ENCODE results near the gene DPP10. TPM values are rescaled to one million over a fixed set of nuclear protein-coding genes. Genes with fewer than 3 reads are reported as not detected.
"Not testable (repeated sequence)": the region's sequence is repeated elsewhere in the genome, so short reads cannot be mapped to it uniquely, and the experiment has no call there.

DPP10 gene
- total RNA-seq, 1 experiment from 2014 or later, result not detected

GRCh38 chr2:114962532-114962931, 520.1 kb downstream of the DPP10 start:
- DNase-seq (ENCODE audit: low read depth), result no peak

- no peak for DNase-seq (ENCODE audit: low read depth)
These were observed 526.4 kb downstream of the DPP10 start for GRCh38 chr2:114968748-114969400.

GRCh38 chr2:115004321-115004720, 561.9 kb downstream of the DPP10 start:
- DNase-seq (ENCODE audit: low read depth), result not testable (repeated sequence)

DNA sequence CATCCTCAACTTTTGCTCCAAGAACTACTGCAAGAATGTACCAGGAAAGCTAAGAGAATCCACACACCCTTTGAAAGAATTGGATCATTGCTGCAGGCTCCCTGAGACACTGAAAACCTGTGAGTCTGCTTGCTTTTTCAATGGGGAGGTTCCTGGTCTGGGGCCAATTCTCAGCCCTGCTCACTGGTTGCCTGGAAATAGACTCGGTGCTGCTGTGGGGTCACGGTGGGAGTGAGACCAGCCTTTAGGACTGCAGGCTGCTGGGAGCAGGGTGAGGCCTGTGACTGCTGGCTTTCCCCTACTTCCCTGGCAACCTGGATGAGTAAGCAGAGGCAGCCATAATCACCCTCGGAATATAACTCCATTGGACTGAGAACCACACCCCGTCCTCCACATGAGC, 569.3 kb downstream of the DPP10 start:
- DNase-seq (ENCODE audit: low read depth), result no peak

GRCh38 chr2:115022013-115022412, 579.6 kb downstream of the DPP10 start:
- not testable (repeated sequence) for DNase-seq (ENCODE audit: low read depth)

DNA sequence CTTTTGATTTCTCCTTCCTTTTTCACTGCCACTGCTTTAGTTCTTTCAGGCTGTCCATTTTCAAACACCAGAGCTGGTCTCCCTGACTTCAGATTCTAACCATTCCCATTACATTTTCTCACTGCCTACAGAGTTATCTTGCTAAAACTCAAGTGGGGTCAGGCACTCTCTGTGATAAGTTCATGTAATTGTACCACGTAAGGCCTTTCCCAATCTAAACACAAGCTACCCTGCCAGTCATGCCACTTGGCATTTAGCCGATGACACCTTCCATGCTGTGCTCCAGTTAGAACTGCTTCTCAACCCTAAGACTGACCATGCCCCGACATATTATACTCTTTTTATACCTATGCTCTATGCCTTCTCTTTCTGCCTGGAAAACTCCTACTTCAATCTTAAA, 592.4 kb downstream of the DPP10 start:
- DNase-seq (ENCODE audit: low read depth), result no peak

- no peak for DNase-seq (ENCODE audit: low read depth)
These were observed 594.4 kb downstream of the DPP10 start for GRCh38 chr2:115036818-115037217.

DNA sequence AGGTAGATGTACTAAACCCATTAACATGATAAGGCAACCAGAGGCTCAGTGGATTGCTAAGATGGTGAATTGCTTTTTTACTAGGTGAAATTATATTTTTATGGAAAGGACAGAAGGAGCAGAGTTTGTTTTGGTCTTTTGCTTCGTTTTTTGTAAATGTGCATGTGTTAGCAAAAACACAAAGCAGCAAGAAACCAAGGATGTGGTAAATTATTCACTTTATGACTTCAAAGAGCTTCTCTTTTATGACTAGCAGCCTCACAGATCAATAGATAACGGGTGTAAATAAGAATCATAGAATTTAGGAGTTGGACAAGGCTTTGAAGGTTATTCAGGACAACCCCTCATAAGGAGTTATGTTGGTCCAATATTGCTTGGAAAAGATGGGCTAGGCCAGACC, 615.0 kb downstream of the DPP10 start:
- DNase-seq (ENCODE audit: low read depth), result no peak

- DNase-seq (ENCODE audit: low read depth), result no peak
These were observed 627.6 kb downstream of the DPP10 start for GRCh38 chr2:115070002-115070401.

GRCh38 chr2:115071534-115071933, 629.1 kb downstream of the DPP10 start:
- DNase-seq (ENCODE audit: low read depth), result no peak

DNA sequence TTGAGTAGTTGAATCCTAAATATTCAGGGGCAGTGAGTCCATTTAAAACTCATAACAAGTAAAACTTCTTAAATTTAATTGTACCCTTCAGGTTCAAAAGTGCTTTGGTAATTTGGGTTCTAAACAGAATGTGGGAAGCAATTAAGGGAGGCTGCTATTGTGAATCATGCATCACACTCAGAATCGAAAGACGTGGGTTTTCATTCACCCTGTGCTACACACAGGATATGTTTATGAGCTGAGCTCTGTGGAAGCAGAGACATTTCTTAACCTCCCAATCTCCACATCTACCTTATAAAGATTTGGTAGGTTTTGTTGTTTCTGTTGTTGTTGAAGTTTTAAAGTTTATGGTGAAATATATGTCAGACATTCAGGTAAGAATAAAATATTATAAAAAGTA, 633.4 kb downstream of the DPP10 start:
- DNase-seq (ENCODE audit: low read depth), result no peak

DNA sequence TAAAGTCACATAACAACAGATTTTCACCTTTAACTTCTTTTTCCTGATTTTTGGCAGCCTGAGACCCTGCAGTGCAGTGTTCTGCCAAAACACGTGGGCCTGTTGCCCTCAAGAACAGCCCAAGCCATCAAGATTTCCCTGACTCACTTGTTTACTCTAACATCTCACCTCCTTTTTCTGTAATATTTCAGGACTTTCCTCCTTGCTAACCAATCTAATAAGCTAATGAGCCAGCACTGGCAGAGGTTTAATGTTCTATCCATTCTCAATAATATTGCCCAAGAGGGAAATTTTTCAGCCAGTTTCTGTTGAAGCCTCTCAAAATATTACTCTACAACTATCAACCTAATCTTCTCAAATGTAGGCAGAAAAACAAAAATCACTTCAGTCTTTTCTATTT, 635.2 kb downstream of the DPP10 start:
- DNase-seq (ENCODE audit: low read depth), result no peak

- no peak for DNase-seq (ENCODE audit: low read depth)
These were observed 640.8 kb downstream of the DPP10 start for GRCh38 chr2:115083225-115083624.

GRCh38 chr2:115083711-115084110, 641.3 kb downstream of the DPP10 start:
- no peak for DNase-seq (ENCODE audit: low read depth)

GRCh38 chr2:115084446-115084845, 642.0 kb downstream of the DPP10 start:
- no peak for DNase-seq (ENCODE audit: low read depth)

- DNase-seq (ENCODE audit: low read depth), result not testable (repeated sequence)
These were observed 643.7 kb downstream of the DPP10 start for GRCh38 chr2:115086051-115086620.

DNA sequence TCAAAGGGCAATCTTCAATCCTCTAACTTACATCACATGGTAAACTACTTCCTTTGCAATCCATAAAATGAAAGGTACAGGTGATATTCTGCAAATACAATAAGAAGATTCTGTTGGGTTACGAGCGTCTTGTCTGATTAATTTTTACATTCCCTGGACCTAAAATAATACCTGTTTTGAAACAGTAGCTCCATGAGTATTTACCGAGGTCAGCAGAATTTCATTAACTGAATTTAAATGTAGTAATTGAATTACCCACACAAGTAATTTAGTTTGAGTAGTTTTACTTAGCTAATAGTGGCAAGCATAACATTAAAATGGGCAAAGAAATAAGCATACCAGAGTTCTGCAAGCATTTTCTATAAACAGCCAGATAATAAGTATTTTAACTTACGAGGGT, 652.0 kb downstream of the DPP10 start:
- no peak for DNase-seq (ENCODE audit: low read depth)

DNA sequence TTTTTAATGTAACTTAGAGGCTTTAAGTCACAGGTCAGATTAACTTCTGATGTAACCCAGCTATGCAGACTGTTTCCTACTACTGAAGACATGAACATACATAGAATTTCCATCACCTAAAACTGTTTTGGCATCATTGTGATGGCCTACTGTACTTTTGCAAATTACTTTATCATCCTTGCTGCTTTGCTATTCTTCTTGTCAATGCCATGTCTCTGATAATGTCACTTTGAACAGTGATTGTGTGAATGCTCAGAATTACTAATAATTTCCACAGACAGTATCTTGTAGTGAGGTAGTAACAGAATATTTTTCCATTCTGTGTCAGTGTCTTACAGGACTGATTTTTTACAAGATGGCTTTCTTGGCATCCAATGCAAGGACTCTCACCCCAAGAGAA, 663.5 kb downstream of the DPP10 start:
- no peak for DNase-seq (ENCODE audit: low read depth)

- no peak for DNase-seq (ENCODE audit: low read depth)
These were observed 672.7 kb downstream of the DPP10 start for GRCh38 chr2:115115135-115115534.

DNA sequence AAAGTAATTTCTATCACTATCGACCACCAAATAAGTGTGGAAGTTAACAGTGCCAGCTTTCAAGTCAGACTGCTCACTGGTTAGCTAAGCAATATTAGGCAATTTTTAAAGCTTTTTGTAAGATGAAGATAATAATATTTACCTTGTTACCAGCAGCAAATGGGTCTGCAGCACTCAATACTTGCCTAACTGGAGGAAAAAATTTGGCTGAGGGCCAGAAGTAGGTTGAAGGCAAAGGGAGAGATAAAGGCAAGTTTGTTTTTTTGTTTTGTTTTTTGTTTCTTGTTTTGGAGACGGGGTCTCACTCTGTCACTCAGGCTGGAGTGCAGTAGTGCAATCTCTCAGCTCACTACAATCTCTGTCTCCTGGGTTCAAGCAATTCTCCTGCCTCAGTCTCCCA, 675.9 kb downstream of the DPP10 start:
- DNase-seq (ENCODE audit: low read depth), result no peak

GRCh38 chr2:115119086-115119485, 676.6 kb downstream of the DPP10 start:
- no peak for DNase-seq (ENCODE audit: low read depth)

- DNase-seq (ENCODE audit: low read depth), result no peak
These were observed 680.3 kb downstream of the DPP10 start for GRCh38 chr2:115122701-115123100.

DNA sequence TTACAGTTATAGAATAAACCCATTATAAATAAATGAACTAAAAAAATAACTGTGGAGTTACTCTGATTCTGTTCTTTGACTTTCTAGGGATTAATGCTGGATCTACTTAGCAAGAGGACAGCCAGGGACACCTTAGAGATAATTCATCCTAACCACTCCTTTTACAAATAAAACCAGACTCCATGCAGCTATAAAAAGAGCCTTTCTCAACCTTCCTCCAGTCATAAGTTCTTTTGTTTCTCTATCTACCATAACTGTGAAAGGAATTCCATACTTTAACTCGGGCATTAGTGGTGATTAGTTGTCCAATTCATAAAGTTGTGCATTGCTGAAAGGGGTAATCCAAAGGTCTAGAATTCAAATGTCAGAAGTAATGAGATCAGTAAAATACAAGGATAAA, 682.4 kb downstream of the DPP10 start:
- no peak for DNase-seq (ENCODE audit: low read depth)

- no peak for DNase-seq (ENCODE audit: low read depth)
These were observed 687.1 kb downstream of the DPP10 start for GRCh38 chr2:115129536-115129935.

All from M059J (cell line).